Thyroid gland (tissue), 4 donors: ENCODE data around the gene KDM4B. TPM values are rescaled to one million over a fixed set of nuclear protein-coding genes. Genes with fewer than 3 reads are reported as not detected.

ENCODE experiments used
- DNase-seq, 2 donors: peaks; one replicate each; pipeline ENCODE4 v3.0.0-alpha.2; 2019
- H3K27ac ChIP-seq, 3 donors: fragments of 200-600 bp; sonication (generic); 1 replicate in 2 of 3; 2 replicates in 1 of 3; pipeline ENCODE4 v1.5.1; 2016 to 2019; ENCODE audit warnings: mild to moderate bottlenecking in 1 of 3, moderate library complexity in 1 of 3
- H3K27me3 ChIP-seq: fragments of 200-600 bp; sonication (generic); one replicate; pipeline ENCODE4 v1.5.1; 2019
- H3K36me3 ChIP-seq, 2 donors: fragments of 200-600 bp; sonication (generic); one replicate each; pipeline ENCODE4 v1.5.1; 2016 to 2019
- H3K4me1 ChIP-seq, 2 donors: fragments of 200-600 bp; sonication (generic); one replicate each; pipeline ENCODE4 v1.5.1; 2017 to 2019
- H3K4me3 ChIP-seq, 3 donors: fragments of 200-600 bp; sonication (generic); replicated peaks in 1 of 3; 1 replicate in 2 of 3; 2 replicates in 1 of 3; pipeline ENCODE4 v1.5.1; 2016; ENCODE audit warnings: mild to moderate bottlenecking in 1 of 3
- H3K9me3 ChIP-seq: fragments of 200-600 bp; sonication (generic); one replicate; pipeline ENCODE4 v1.5.1; 2017
- CTCF ChIP-seq, 6 experiments: fragments of 200-600 bp in 3 of 6; fragments of 450-650 bp in 3 of 6; sonication (generic) in 3 of 6; IDR thresholded peaks; one replicate each; pipeline ENCODE4 v1.5.1; 2016 to 2019; ENCODE audit warnings: antibody characterized with exemption in 6 of 6, mild to moderate bottlenecking in 2 of 6, inconsistent platforms in 1 of 6, moderate library complexity in 1 of 6
- POLR2A ChIP-seq, 2 donors: fragments of 450-650 bp; IDR thresholded peaks; one replicate each; pipeline ENCODE4 v1.6.1; 2017; ENCODE audit warnings: antibody characterized with exemption in 2 of 2, mild to moderate bottlenecking in 2 of 2, moderate library complexity in 1 of 2
- WGBS, 2 donors: methylation state at CpG; one replicate each; pipeline ENCODE4 v1.1.5; 2017; 5-methylcytosine and 5-hydroxymethylcytosine counted together
- intact Hi-C: fragments of 100-400 bp; cut with DNase I; formaldehyde crosslinking; loops from one replicate; pipeline ENCODE4 v1.15.1; 2023
- total RNA-seq, 4 donors: library from RNA; depleted of rRNA; stranded (reverse); fragments of >200 nt; gene quantifications; one replicate each; pipeline ENCODE4 v1.2.3, GENCODE V29; 2016

KDM4B gene
- total RNA-seq, 4 donors from 2014 or later, result 44.3 to 87.2 (median 75.8) TPM

- WGBS, 2 donors, result 80 to 85% methylated on average over 17 to 18 of the region's 27 CpGs
- Histone ChIP-seq H3K27me3 (no peaks in the 10 kb centered on the region), H3K27ac (peak overlapping the region; percentile 79 to 97 (median 89)), H3K9me3 (no peaks in the 10 kb centered on the region), H3K36me3 (no peaks in the 10 kb centered on the region), H3K4me3 (no peak overlapping the region), H3K4me1 (peaks cover 89 to 95% of the 10 kb centered on the region in 2 donors)
- TF ChIP-seq CTCF (IDR thresholded peaks at IDR 0.05), result no peak
- TF ChIP-seq POLR2A (IDR thresholded peaks at IDR 0.05), result no peak
- no peak for DNase-seq
- intact Hi-C loops, result loop anchor here (5.0 kb wide), 1 partner anchor 36 kb away; no protein-coding TSS in a partner anchor
These were observed 12.1 kb downstream of the KDM4B start for GRCh38 chr19:4980838-4981680.

GRCh38 chr19:4981681-4981958, 12.7 kb downstream of the KDM4B start:
- peak overlapping the region; percentile 79 to 97 (median 89) for H3K27ac ChIP-seq
- H3K9me3 ChIP-seq, result no peaks in the 10 kb centered on the region
- H3K4me3 ChIP-seq, result no peak overlapping the region
- no peak for TF ChIP-seq CTCF (IDR thresholded peaks at IDR 0.05)
- no peak for TF ChIP-seq POLR2A (IDR thresholded peaks at IDR 0.05)
- no peaks in the 10 kb centered on the region for H3K36me3 ChIP-seq
- peak in 1 of 2 donors; percentile 41 for DNase-seq
- peaks cover 92 to 97% of the 10 kb centered on the region in 2 donors for H3K4me1 ChIP-seq
- intact Hi-C loops, result loop anchor here (5.0 kb wide), 1 partner anchor 36 kb away; no protein-coding TSS in a partner anchor
- WGBS, 2 donors, result 100% methylated on average over 2 of the region's 3 CpGs
- H3K27me3 ChIP-seq, result no peaks in the 10 kb centered on the region

GRCh38 chr19:4983346-4984105, 14.6 kb downstream of the KDM4B start:
- Histone ChIP-seq H3K36me3 (no peaks in the 10 kb centered on the region), H3K27me3 (no peaks in the 10 kb centered on the region), H3K9me3 (no peaks in the 10 kb centered on the region), H3K4me3 (no peak overlapping the region), H3K27ac (peak overlapping the region; percentile 89 to 97 (median 92)), H3K4me1 (peaks cover 90 to 97% of the 10 kb centered on the region in 2 donors)
- intact Hi-C loops, result loop anchor here (5.0 kb wide), 1 partner anchor 34 kb away; no protein-coding TSS in a partner anchor
- TF ChIP-seq CTCF (IDR thresholded peaks at IDR 0.05), result no peak
- TF ChIP-seq POLR2A (IDR thresholded peaks at IDR 0.05), result no peak
- DNase-seq, result no peak
- 74 to 88% methylated on average over 16 to 21 of the region's 23 CpGs for WGBS, 2 donors

- no peaks in the 10 kb centered on the region for H3K36me3 ChIP-seq
- H3K27me3 ChIP-seq, result no peaks in the 10 kb centered on the region
- WGBS, 2 donors, result 51 to 55% methylated on average over 6 to 7 of the region's 7 CpGs
- H3K27ac ChIP-seq, result peak overlapping the region; percentile 89 to 97 (median 92)
- DNase-seq, result peak; percentile 52 to 54
- H3K4me3 ChIP-seq, result no peak overlapping the region
- no peak for TF ChIP-seq POLR2A (IDR thresholded peaks at IDR 0.05)
- no peak for TF ChIP-seq CTCF (IDR thresholded peaks at IDR 0.05)
- H3K9me3 ChIP-seq, result no peaks in the 10 kb centered on the region
- intact Hi-C loops, result loop anchor here (5.0 kb wide), 1 partner anchor 33 kb away; no protein-coding TSS in a partner anchor
- H3K4me1 ChIP-seq, result peaks cover 90 to 97% of the 10 kb centered on the region in 2 donors
These were observed 15.1 kb downstream of the KDM4B start for GRCh38 chr19:4984106-4984380.
